Measurements from ENCODE around the gene DHRS7. TPM values are rescaled to one million over a fixed set of nuclear protein-coding genes. Genes with fewer than 3 reads are reported as not detected.

Gene DHRS7
- total RNA-seq, 2 donors from 2014 or later, result 37.7 to 42.8 TPM

GRCh38 chr14:60134702-60135101 is 30.5 kb downstream of the DHRS7 start:
- Mint-ChIP-seq H3K9me3 (no peaks in the 10 kb centered on the region), H3K4me3 (no peak overlapping the region), H3K27me3 (ENCODE audit: insufficient read depth) (no peaks in the 10 kb centered on the region), H3K27ac (no peak overlapping the region), H3K36me3 (ENCODE audit: low read depth) (peaks cover 36% of the 10 kb centered on the region), H3K4me1 (peaks cover 7% of the 10 kb centered on the region)
- H3K4me1 ChIP-seq (ENCODE audit: control insufficient read depth, insufficient read depth, low read length), result no peaks in the 10 kb centered on the region
- H3K9me3 ChIP-seq (ENCODE audit: control insufficient read depth, low read length), result no peaks in the 10 kb centered on the region
- H3K27ac ChIP-seq (ENCODE audit: low read depth, low read length), result no peak overlapping the region
- no peak for DNase-seq
- TF ChIP-seq CTCF (conservative IDR thresholded peaks at IDR 0.05), result no peak
- no peak overlapping the region for H3K4me3 ChIP-seq (ENCODE audit: low read length)
- H3K27me3 ChIP-seq (ENCODE audit: control insufficient read depth, insufficient read depth, low read length, poor library complexity, severe bottlenecking), result no peaks in the 10 kb centered on the region
- H3K36me3 ChIP-seq (ENCODE audit: control insufficient read depth, insufficient read depth, low read length), result peaks cover 56% of the 10 kb centered on the region
- WGBS, 2 experiments (ENCODE audit: insufficient coverage in 1 of 2, insufficient read length in 1 of 2), result 92% methylated on average over 2 of the region's 3 CpGs; no CpG with 5 or more reads in 1 of the 2 experiments
- H3K9ac ChIP-seq (ENCODE audit: extremely low read depth, low read length, poor library complexity, severe bottlenecking), result no peak overlapping the region

- no peak for TF ChIP-seq CTCF (conservative IDR thresholded peaks at IDR 0.05)
- Histone ChIP-seq H3K27ac (ENCODE audit: low read depth, low read length) (no peak overlapping the region), H3K9me3 (ENCODE audit: control insufficient read depth, low read length) (no peaks in the 10 kb centered on the region), H3K36me3 (ENCODE audit: control insufficient read depth, insufficient read depth, low read length) (peaks cover 66% of the 10 kb centered on the region), H3K4me3 (ENCODE audit: low read length) (no peak overlapping the region), H3K27me3 (ENCODE audit: control insufficient read depth, insufficient read depth, low read length, poor library complexity, severe bottlenecking) (no peaks in the 10 kb centered on the region), H3K9ac (ENCODE audit: extremely low read depth, low read length, poor library complexity, severe bottlenecking) (no peak overlapping the region), H3K4me1 (ENCODE audit: control insufficient read depth, insufficient read depth, low read length) (no peaks in the 10 kb centered on the region)
- 100% methylated on average over 2 of the region's 2 CpGs; no CpG with 5 or more reads in 1 of the 2 experiments for WGBS, 2 experiments (ENCODE audit: insufficient coverage in 1 of 2, insufficient read length in 1 of 2)
- H3K27me3 Mint-ChIP-seq (ENCODE audit: insufficient read depth), result no peaks in the 10 kb centered on the region
- H3K27ac Mint-ChIP-seq, result no peak overlapping the region
- peaks cover 7% of the 10 kb centered on the region for H3K4me1 Mint-ChIP-seq
- peaks cover 39% of the 10 kb centered on the region for H3K36me3 Mint-ChIP-seq (ENCODE audit: low read depth)
- H3K4me3 Mint-ChIP-seq, result no peak overlapping the region
- no peak for DNase-seq
- H3K9me3 Mint-ChIP-seq, result no peaks in the 10 kb centered on the region
These were observed 31.7 kb downstream of the DHRS7 start for GRCh38 chr14:60133487-60133886.

GRCh38 chr14:60125918-60126317 is 39.3 kb downstream of the DHRS7 start:
- peaks cover 67% of the 10 kb centered on the region for H3K36me3 Mint-ChIP-seq (ENCODE audit: low read depth)
- H3K27ac ChIP-seq (ENCODE audit: low read depth, low read length), result no peak overlapping the region
- H3K9ac ChIP-seq (ENCODE audit: extremely low read depth, low read length, poor library complexity, severe bottlenecking), result no peak overlapping the region
- no peak for TF ChIP-seq CTCF (conservative IDR thresholded peaks at IDR 0.05)
- H3K27me3 ChIP-seq (ENCODE audit: control insufficient read depth, insufficient read depth, low read length, poor library complexity, severe bottlenecking), result no peaks in the 10 kb centered on the region
- H3K36me3 ChIP-seq (ENCODE audit: control insufficient read depth, insufficient read depth, low read length), result peaks cover 92% of the 10 kb centered on the region
- H3K4me3 Mint-ChIP-seq, result no peak overlapping the region
- no peak for DNase-seq
- no peaks in the 10 kb centered on the region for H3K9me3 Mint-ChIP-seq
- no peaks in the 10 kb centered on the region for H3K4me1 Mint-ChIP-seq
- H3K27me3 Mint-ChIP-seq (ENCODE audit: insufficient read depth), result no peaks in the 10 kb centered on the region
- no peaks in the 10 kb centered on the region for H3K4me1 ChIP-seq (ENCODE audit: control insufficient read depth, insufficient read depth, low read length)
- H3K4me3 ChIP-seq (ENCODE audit: low read length), result no peak overlapping the region
- no peak overlapping the region for H3K27ac Mint-ChIP-seq
- H3K9me3 ChIP-seq (ENCODE audit: control insufficient read depth, low read length), result no peaks in the 10 kb centered on the region

Data from endodermal cell (in vitro differentiated cells).